Measurements from ENCODE around the gene SNX17. TPM values are rescaled to one million over a fixed set of nuclear protein-coding genes. Genes with fewer than 3 reads are reported as not detected.

The SNX17 gene
- total RNA-seq, 3 donors from 2014 or later: 109 to 121 (median 116) TPM

- Histone ChIP-seq H3K36me3 (no peaks in the 10 kb centered on the region), H3K27me3 (no peaks in the 10 kb centered on the region), H3K4me3 (no peak overlapping the region), H3K27ac (no peak overlapping the region), H3K4me1 (peaks cover 4 to 11% of the 10 kb centered on the region in 2 donors), H3K9me3 (no peaks in the 10 kb centered on the region)
- DNase-seq (ENCODE audit: low spot score in 2 of 2): no peak
- TF ChIP-seq POLR2AphosphoS5 (IDR thresholded peaks at IDR 0.05): no peak
- no peak for TF ChIP-seq CTCF (IDR thresholded peaks at IDR 0.05)
- TF ChIP-seq POLR2A (IDR thresholded peaks at IDR 0.05): no peak
- intact Hi-C loops (cut with DNase I; ENCODE audit: low total_unique reads): no loop called here
These were observed 8.4 kb downstream of the SNX17 start for GRCh38 chr2:27378809-27379290.

GRCh38 chr2:27379383-27379835 is 9.0 kb downstream of the SNX17 start:
- H3K27ac ChIP-seq: peak overlapping the region; percentile 90 to 91
- intact Hi-C loops (cut with DNase I; ENCODE audit: low total_unique reads): no loop called here
- TF ChIP-seq POLR2A (IDR thresholded peaks at IDR 0.05) (no peak), POLR2AphosphoS5 (IDR thresholded peaks at IDR 0.05) (no peak), CTCF (IDR thresholded peaks at IDR 0.05) (no peak)
- no peaks in the 10 kb centered on the region for H3K9me3 ChIP-seq
- H3K36me3 ChIP-seq: no peaks in the 10 kb centered on the region
- no peak for DNase-seq (ENCODE audit: low spot score in 2 of 2)
- peaks cover 4 to 11% of the 10 kb centered on the region in 2 donors for H3K4me1 ChIP-seq
- H3K27me3 ChIP-seq: no peaks in the 10 kb centered on the region
- peak overlapping the region; percentile 55 to 80 (median 75) for H3K4me3 ChIP-seq

- Histone ChIP-seq H3K27ac (peak overlapping the region; percentile 90 to 91), H3K9me3 (no peaks in the 10 kb centered on the region), H3K27me3 (no peaks in the 10 kb centered on the region), H3K4me3 (peak overlapping the region; percentile 55 to 80 (median 75)), H3K36me3 (no peaks in the 10 kb centered on the region), H3K4me1 (peaks cover 4 to 11% of the 10 kb centered on the region in 2 donors)
- intact Hi-C loops (cut with DNase I; ENCODE audit: low total_unique reads): no loop called here
- DNase-seq (ENCODE audit: low spot score in 2 of 2): no peak
- TF ChIP-seq CTCF (IDR thresholded peaks at IDR 0.05) (no peak), POLR2AphosphoS5 (IDR thresholded peaks at IDR 0.05) (no peak), POLR2A (IDR thresholded peaks at IDR 0.05) (no peak)
These were observed 9.6 kb downstream of the SNX17 start for GRCh38 chr2:27379836-27380625.

- peak within 1 kb of the TSS; percentile 90 to 91 for H3K27ac ChIP-seq
- H3K36me3 ChIP-seq: no peaks in the 10 kb centered on the region
- intact Hi-C loops (cut with DNase I; ENCODE audit: low total_unique reads): no loop called here
These were observed 10.5 kb downstream of the SNX17 start, which contains the start of gene ZNF513 for GRCh38 chr2:27380626-27381545. ZNF513 (minus strand) TSS chr2:27380734; CDS start chr2:27380526, 208 bp downstream.

More at GRCh38 chr2:27380626-27381545, 10.5 kb downstream of the SNX17 start, which contains the start of gene ZNF513:
- Histone ChIP-seq H3K9me3 (no peaks in the 10 kb centered on the region), H3K27me3 (no peaks in the 10 kb centered on the region), H3K4me3 (peak within 1 kb of the TSS; percentile 55 to 80 (median 75)), H3K4me1 (peaks cover 4 to 11% of the 10 kb centered on the region in 2 donors)
- peak; percentile 81 to 89 (median 84) for TF ChIP-seq POLR2AphosphoS5 (IDR thresholded peaks at IDR 0.05)
- peak; percentile 12 for TF ChIP-seq POLR2A (IDR thresholded peaks at IDR 0.05)
- TF ChIP-seq CTCF (IDR thresholded peaks at IDR 0.05): no peak
- DNase-seq (ENCODE audit: low spot score in 2 of 2): peak; percentile 96
